A549 treated with AZD2906 at 1 μM for 4 hours (cell line): ENCODE results near the gene UBQLN4. TPM values are rescaled to one million over a fixed set of nuclear protein-coding genes. Genes with fewer than 3 reads are reported as not detected.

Source experiments
- total RNA-seq: library from RNA; stranded (reverse); fragments of 200-300 nt; extraction: Qiagen RNA extraction; gene quantifications from 5 replicates; pipeline ENCODE4 v1.2.3, GENCODE V29; 2022

The UBQLN4 gene
- total RNA-seq, result 33.7 to 42.4 TPM (median 36.4 TPM) in 5 replicates

DNA sequence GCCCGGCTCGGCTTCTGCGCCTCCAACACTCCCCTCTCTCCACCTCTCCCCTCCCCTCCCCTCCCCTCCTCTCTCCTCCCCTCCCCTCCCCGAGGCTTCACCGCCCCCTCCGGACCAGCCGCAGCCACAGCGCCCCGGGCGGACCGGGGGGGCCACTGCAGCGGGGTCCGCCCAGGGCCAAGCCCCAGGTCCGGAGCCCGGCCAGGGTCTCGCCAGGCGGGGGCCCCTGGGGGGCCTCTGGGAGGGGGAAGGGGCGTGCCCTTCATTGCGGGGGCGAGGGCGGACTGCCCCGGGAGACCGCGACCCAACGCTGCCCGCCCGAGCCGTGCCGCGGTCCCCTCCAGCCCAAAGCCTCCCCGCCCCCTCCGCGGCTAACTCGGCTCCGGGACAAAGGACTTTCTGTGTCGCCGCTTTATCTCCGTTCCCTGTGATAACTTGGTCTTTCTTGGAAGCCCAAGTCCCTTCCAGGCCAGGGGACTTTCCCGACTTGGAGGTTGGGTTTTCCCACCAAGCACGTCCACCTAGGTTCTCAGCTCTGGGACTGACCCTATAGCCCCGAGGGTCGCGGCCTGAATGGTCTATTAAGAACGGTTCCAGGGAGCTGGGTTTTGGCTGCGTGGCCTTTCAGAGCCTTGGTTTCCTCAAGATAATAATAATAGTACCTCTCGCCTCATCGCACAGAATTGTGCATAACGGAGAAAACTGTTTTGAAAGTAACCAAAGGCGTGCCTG lies at the start of gene UBQLN4:
Gene UBQLN4, minus strand, starts transcription at position 31 of the 732 bp plus-strand sequence. CDS start 97 bp downstream, outside the sequence.

DNA sequence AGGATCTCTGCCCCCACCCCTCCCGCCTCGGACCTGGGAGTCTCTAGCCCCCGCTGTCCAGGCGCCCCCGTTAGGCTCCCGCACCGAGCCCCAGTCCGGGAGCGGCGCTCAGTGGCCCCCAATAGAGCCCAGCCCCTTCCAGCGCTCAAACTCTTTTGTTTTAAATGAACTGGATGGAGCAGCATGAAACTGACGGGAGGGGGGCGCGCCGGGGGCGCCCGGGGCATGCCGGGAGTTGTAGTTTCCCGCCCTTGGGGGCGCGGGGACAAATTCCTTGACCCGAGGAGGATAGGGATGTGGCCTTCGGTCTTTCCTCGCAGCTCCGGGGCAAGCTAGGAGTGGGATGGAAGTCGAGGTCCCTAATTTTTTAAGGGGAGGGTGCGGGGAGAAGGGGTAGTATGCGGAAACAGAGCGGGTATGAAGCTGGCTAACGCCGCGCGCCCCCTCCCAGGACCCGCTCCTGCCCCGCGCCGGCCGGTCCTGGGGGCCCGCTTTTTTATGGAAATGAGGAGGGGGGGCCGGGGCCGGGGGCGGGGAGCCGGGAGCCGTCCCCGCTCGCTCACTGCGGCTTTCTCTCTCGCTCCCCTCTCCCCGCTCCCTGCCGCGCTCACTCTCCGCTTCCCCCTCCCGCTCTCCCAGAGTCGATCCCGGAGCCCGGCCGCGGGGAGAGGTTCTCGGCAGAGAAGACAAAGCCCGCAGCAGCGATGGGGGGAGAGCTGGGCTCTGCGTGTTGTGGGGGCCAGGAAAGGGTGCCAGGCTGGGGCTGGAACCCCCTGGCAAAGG lies 28.9 kb upstream of the UBQLN4 start, which contains the start of gene MEX3A:
Gene MEX3A, minus strand, starts transcription at position 157 of the 783 bp plus-strand sequence. CDS start 467 bp downstream, outside the sequence.

DNA sequence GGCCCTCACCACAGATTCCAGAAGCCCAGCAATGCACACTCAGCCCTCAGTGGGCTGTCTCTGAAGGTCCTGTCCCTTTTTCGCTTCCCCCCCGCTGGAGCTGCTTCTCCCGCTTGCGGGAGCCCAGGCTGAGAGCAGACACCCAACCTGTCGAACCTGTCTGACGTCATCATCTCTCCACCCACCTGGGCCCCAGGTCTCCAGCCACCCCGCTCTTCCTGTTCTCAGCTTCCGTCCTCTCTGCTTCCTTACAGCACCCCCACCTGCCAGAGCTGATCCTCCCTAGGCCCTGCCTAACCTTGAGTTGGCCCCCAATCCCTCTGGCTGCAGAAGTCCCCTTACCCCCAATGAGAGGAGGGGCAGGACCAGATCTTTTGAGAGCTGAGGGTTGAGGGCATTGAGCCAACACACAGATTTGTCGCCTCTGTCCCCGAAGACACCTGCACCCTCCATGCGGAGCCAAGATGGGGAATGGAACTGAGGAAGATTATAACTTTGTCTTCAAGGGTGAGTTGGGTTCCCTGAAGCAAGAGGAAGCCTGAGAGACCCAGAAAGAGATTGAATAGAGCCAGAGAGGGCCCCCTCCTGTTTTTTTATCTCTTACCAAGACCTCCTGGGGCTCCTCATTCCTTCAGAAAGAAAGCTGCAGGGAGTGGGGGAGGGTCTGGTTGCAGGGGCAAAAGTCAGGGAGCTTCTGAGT lies 7.5 kb upstream of the UBQLN4 start, which contains the start of gene RAB25:
Gene RAB25, plus strand, starts transcription at position 224 of the 700 bp plus-strand sequence. Its CDS starts 241 bp downstream, at position 465.

DNA sequence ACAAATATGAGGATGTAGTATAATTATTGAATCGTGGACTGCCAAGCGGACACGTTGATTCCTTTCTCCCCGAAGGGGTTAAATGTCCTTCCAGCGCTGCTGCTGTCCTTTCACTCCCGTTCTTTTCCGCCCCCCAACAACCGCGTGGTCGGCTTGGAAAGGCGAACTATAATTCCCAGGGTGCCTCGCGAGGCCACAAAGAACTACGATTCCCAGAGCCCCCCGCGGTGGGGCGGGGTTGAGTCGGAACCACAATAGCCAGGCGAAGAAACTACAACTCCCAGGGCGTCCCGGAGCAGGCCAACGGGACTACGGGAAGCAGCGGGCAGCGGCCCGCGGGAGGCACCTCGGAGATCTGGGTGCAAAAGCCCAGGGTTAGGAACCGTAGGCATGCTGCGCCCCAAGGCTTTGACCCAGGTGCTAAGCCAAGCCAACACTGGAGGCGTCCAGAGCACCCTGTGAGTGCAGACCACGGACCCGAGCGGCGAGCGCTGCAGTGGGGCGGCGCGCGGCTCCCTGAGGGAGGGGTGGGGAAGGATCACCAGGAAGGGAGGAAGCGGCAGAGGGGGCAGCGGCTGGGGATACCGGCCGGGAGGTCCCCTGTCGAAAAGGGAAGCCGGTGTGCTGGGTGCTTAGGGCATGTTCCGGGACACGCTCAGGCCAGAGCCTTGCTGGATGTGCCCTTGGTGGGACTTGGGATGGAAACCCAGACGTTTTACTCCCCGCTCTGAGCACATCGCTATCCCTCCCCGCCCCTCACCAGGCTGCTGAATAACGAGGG lies 1.1 kb upstream of the UBQLN4 start, which contains the start of gene LAMTOR2:
Gene LAMTOR2, plus strand, starts transcription at position 283 of the 781 bp plus-strand sequence. Its CDS starts 108 bp downstream, at position 391.

DNA sequence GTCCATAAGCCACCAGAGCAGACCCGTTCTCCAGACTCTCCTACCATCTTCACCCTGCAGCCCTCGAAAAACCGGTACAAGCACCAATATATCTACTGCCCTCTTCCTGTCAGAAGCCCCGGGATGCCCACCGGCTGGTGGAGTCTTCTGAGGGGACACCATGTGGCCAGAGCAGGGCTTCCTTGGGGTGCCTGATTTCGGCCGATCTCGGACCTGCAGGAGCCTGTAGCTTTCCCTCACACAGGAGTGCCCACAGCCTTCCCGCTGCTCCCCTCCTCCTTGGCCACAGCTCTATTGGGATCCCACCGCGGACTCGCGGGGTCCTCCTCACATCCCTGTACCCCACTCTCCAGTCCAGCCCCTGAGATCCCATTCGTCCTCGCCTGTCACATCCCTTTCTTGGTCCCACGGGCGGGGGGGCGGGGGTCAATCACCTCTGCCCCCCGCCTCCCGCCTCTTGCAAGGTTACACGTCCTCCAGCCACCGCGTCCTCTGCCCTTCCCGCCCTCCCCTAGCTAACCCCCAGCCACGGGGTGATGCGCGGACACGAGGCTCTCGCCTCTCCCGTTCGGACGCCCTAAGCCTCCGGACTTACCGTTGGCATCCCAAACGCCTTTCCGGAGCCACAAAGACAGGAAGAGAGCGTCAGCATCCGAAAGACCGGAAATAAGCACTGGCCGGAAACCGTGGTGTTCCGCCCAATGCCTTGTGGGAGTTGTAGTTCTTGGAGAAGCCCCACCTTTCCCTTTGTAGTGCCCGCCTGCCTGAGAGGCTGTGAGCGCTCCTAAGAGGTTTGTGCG lies 33.1 kb downstream of the UBQLN4 start, which contains the start of gene SSR2:
Gene SSR2, minus strand, starts transcription at position 659 of the 800 bp plus-strand sequence. CDS start 784 bp downstream, outside the sequence.

Other genes with a start within 250 kb of the UBQLN4 start
- 12.2 to 14.4 TPM (median 13.2 TPM) in 5 replicates for gene GON4L, start 196.6 kb downstream of the UBQLN4 start, total RNA-seq
- 1.00 to 1.4 TPM (median 1.2 TPM) in 5 replicates for gene SYT11, start 194.2 kb downstream of the UBQLN4 start, total RNA-seq
- gene RIT1, start 142.4 kb downstream of the UBQLN4 start, total RNA-seq, result 18.3 to 22.3 TPM (median 20.0 TPM) in 5 replicates
- gene KHDC4, start 119.4 kb downstream of the UBQLN4 start, total RNA-seq, result 18.9 to 21.7 TPM (median 19.2 TPM) in 5 replicates
- not detected in 5 replicates for gene RXFP4, start 112.2 kb downstream of the UBQLN4 start, total RNA-seq
- gene ARHGEF2, start 75.3 kb downstream of the UBQLN4 start, total RNA-seq, result 28.8 to 34.1 TPM (median 33.5 TPM) in 5 replicates
- gene SSR2, start 32.8 kb downstream of the UBQLN4 start, total RNA-seq, result 259 to 269 TPM (median 260 TPM) in 5 replicates
- gene LAMTOR2, start 984 bp upstream of the UBQLN4 start, total RNA-seq, result 149 to 159 TPM (median 157 TPM) in 5 replicates
- gene RAB25, start 7.4 kb upstream of the UBQLN4 start, total RNA-seq, result 0.21 TPM in 1 of 5 replicates, not detected in the others
- gene MEX3A, start 28.7 kb upstream of the UBQLN4 start, total RNA-seq, result 1.2 to 2.6 TPM (median 2.1 TPM) in 5 replicates
- 703 to 786 TPM (median 771 TPM) in 5 replicates for gene LMNA, start 60.9 kb upstream of the UBQLN4 start, total RNA-seq
- gene SEMA4A, start 99.8 kb upstream of the UBQLN4 start, total RNA-seq, result 0.34 to 0.69 TPM (median 0.40 TPM) in 5 replicates
- gene SLC25A44, start 140.3 kb upstream of the UBQLN4 start, total RNA-seq, result 24.4 to 29.9 TPM (median 27.4 TPM) in 5 replicates
- 57.2 to 60.2 TPM (median 59.0 TPM) in 5 replicates for gene PMF1, start 159.2 kb upstream of the UBQLN4 start, total RNA-seq
- 0.15 to 0.37 TPM (median 0.32 TPM) in 5 replicates for gene BGLAP, start 188.4 kb upstream of the UBQLN4 start, total RNA-seq
- 1.9 to 4.6 TPM (median 4.2 TPM) in 5 replicates for gene PAQR6, start 194.3 kb upstream of the UBQLN4 start, total RNA-seq
- 38.1 to 44.8 TPM (median 41.8 TPM) in 5 replicates for gene SMG5, start 229.0 kb upstream of the UBQLN4 start, total RNA-seq
- 5.8 to 8.9 TPM (median 7.9 TPM) in 5 replicates for gene TMEM79, start 230.5 kb upstream of the UBQLN4 start, total RNA-seq
- gene GLMP, start 241.9 kb upstream of the UBQLN4 start, total RNA-seq, result 33.4 to 48.1 TPM (median 43.3 TPM) in 5 replicates
- gene VHLL, start 245.5 kb upstream of the UBQLN4 start, total RNA-seq, result not detected in 5 replicates